Measurements from ENCODE around the gene MRO. TPM values are rescaled to one million over a fixed set of nuclear protein-coding genes. Genes with fewer than 3 reads are reported as not detected.

Gene MRO
- total and polyA plus RNA-seq, 2 of the 8 experiments (the other 6 are each of a cell fraction or from before 2014, with no cell fraction given): 0.65 to 1.0 TPM

DNA sequence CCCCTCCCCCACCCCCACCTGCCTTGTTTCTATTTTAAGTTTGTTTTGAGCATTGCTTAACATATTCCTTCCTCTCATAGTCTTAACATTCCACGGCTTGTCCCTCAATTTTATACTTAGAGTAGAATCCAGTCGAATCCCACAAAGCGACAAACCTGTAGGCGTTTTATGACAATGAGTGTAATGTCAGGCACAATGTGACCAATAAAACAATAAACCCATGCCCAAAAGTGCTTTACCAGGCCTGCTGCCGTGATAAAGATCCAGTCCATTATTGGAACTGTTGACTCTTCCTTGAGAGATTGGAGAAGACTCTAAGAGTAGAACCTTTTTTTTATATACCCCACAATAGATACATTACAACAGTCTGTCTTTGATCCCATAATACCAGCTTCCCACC lies 6.2 kb upstream of the MRO start:
- CTCF ChIA-PET (ENCODE audit: partially characterized antibody): interaction anchor here (0.7 kb wide), 1 partner anchor 239 kb away, joined by 6 read pairs; no protein-coding TSS in a partner anchor
- no peak for FAIRE-seq
- POLR2A ChIA-PET (ENCODE audit: partially characterized antibody): no interaction called here

More for the DNA sequence above, 6.2 kb upstream of the MRO start:
- H4K5ac ChIP-seq (ENCODE audit: insufficient read length, low read depth, low read length): no peak overlapping the region
- H3K4me1 ChIP-seq (replicated peaks in 1 of 4; ENCODE audit: control insufficient read depth in 3 of 4, insufficient read depth in 4 of 4, low read length in 3 of 4): peaks cover 0 to 4% (median 0%) of the 10 kb centered on the region in 4 experiments; a peak in 1 of 7 replicates
- 85% methylated on average over 5 of the region's 5 CpGs; no CpG with 5 or more reads in 1 of the 2 experiments for WGBS, 2 experiments (ENCODE audit: extremely low coverage in 1 of 2, insufficient coverage in 1 of 2, insufficient read length in 1 of 2, insufficient replicate concordance in 2 of 2, low coverage in 1 of 2, low lambda C conversion rate in 2 of 2, missing lambda C conversion rate in 1 of 2)
- no peak overlapping the region for H4K91ac ChIP-seq (replicated peaks; ENCODE audit: insufficient read length, low read length)
- H2BK15ac ChIP-seq (ENCODE audit: low read length): no peak overlapping the region
- no peaks in the 10 kb centered on the region for H3K79me2 ChIP-seq (ENCODE audit: control insufficient read depth in 1 of 2, insufficient read depth in 2 of 2, low read length in 2 of 2)
- H3K27me3 ChIP-seq (replicated peaks in 1 of 4; ENCODE audit: control insufficient read depth in 3 of 4, extremely low read depth in 1 of 4, insufficient read depth in 3 of 4, low read length in 3 of 4): no peaks in the 10 kb centered on the region
- H3K79me1 ChIP-seq (ENCODE audit: low read depth, low read length): no peaks in the 10 kb centered on the region
- TF ChIP-seq SUZ12 (IDR thresholded peaks at IDR 0.05; ENCODE audit: low read length): no peak
- no peak for TF ChIP-seq CBX5 (IDR thresholded peaks at IDR 0.05; ENCODE audit: low read depth, low read length)
- H4K20me1 ChIP-seq (replicated peaks in 1 of 2; ENCODE audit: control insufficient read depth in 1 of 2, insufficient read depth in 2 of 2, low read length in 2 of 2): no peaks in the 10 kb centered on the region
- H3K4me2 ChIP-seq (ENCODE audit: insufficient read depth in 1 of 2, low read depth in 2 of 2, low read length in 2 of 2): no peak overlapping the region
- no peak overlapping the region for H2BK120ac ChIP-seq (replicated peaks; ENCODE audit: low read depth, low read length)
- H3K18ac ChIP-seq (ENCODE audit: extremely low read depth, low read length): no peak overlapping the region
- no peak overlapping the region for H2BK20ac ChIP-seq (ENCODE audit: low read length)
- no peak overlapping the region for H3K14ac ChIP-seq (ENCODE audit: insufficient read length)
- H3K23me2 ChIP-seq (ENCODE audit: low read depth, low read length): no peaks in the 10 kb centered on the region
- H3K56ac ChIP-seq (replicated peaks; ENCODE audit: insufficient read length, low read depth, low read length): no peak overlapping the region
- no peak overlapping the region for H3K4me3 ChIP-seq (ENCODE audit: extremely low read depth in 1 of 4, insufficient read depth in 2 of 4, low read depth in 3 of 4, low read length in 4 of 4)
- no peak for DNase-seq (ENCODE audit: low read depth in 1 of 2, low spot score in 2 of 2)
- H2BK5ac ChIP-seq (ENCODE audit: low read depth, low read length): no peak overlapping the region
- H2AK5ac ChIP-seq (ENCODE audit: low read depth, low read length): no peak overlapping the region
- H3K4ac ChIP-seq (replicated peaks; ENCODE audit: insufficient read length, low read depth, low read length): no peak overlapping the region
- H4K8ac ChIP-seq (ENCODE audit: extremely low read depth, insufficient read depth, low read length): no peak overlapping the region
- no peak overlapping the region for H3K27ac ChIP-seq (ENCODE audit: low read depth, low read length)
- no peak overlapping the region for H2AFZ ChIP-seq (ENCODE audit: low read length)
- no peaks in the 10 kb centered on the region for H3K9me3 ChIP-seq (ENCODE audit: insufficient read depth in 2 of 2, low read depth in 1 of 2, low read length in 1 of 2)
- H2BK12ac ChIP-seq (ENCODE audit: low read depth, low read length): no peak overlapping the region
- no peak overlapping the region for H3K23ac ChIP-seq (ENCODE audit: insufficient read length)
- H3K9ac ChIP-seq (replicated peaks in 1 of 4; ENCODE audit: extremely low read depth in 1 of 4, low read depth in 3 of 4, low read length in 3 of 4): no peak overlapping the region
- H3K36me3 ChIP-seq (ENCODE audit: control insufficient read depth in 2 of 4, insufficient read depth in 4 of 4, low read length in 3 of 4): no peaks in the 10 kb centered on the region
